ENCODE data around the gene TMEM132D. TPM values are rescaled to one million over a fixed set of nuclear protein-coding genes. Genes with fewer than 3 reads are reported as not detected.

TMEM132D gene
- total and polyA plus RNA-seq, 2 experiments from 2014 or later: not detected

DNA sequence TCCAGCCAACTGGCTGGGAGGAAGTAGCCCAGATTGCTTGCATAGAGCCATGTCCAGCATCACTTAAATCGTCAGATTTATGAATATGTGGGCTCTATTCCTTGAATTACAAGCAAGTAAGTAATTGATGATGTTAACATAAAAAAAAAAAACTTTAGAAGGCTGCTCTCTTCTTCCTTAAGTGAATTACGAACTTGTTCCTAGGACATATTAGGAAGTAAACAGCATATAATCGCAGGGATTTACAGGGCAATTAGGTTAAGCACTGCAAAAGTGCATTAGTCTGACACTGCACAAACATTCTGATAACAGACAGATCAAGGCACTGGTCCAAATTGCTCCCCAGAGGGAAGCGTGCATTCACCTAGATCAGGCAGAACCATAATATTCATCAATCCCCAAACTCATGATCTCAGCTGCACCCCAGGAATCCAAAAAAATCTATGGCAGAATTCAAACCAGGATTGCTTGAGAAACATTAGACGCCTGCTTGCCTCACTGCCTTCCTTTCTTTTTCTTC is 293.2 kb downstream of the TMEM132D start:
- H3K36me3 ChIP-seq (ENCODE audit: low read depth): no peaks in the 10 kb centered on the region
- no peak overlapping the region for H3K4me2 ChIP-seq (ENCODE audit: unreplicated experiment)
- 9 to 12% methylated on average over 5 of the region's 5 CpGs for WGBS, 2 experiments (ENCODE audit: low coverage in 1 of 2, low lambda C conversion rate in 2 of 2, missing lambda C conversion rate in 2 of 2)
- no peaks in the 10 kb centered on the region for H3K9me3 ChIP-seq (ENCODE audit: low read depth)
- H3K4me3 ChIP-seq: no peak overlapping the region
- H3K27ac ChIP-seq: no peak overlapping the region
- H3K4me1 ChIP-seq (ENCODE audit: insufficient read depth): no peaks in the 10 kb centered on the region
- no peaks in the 10 kb centered on the region for H4K20me1 ChIP-seq (ENCODE audit: insufficient read depth)
- no peak for TF ChIP-seq EZH2phosphoT487 (IDR thresholded peaks at IDR 0.05; ENCODE audit: insufficient read depth, low read depth)
- no peak for TF ChIP-seq EZH2 (IDR thresholded peaks at IDR 0.05; ENCODE audit: insufficient read depth, poor library complexity, severe bottlenecking)
- no peaks in the 10 kb centered on the region for H3K27me3 ChIP-seq (replicated peaks; ENCODE audit: insufficient read depth)
- H3K9me2 ChIP-seq (ENCODE audit: insufficient read depth): no peaks in the 10 kb centered on the region
- H3F3A ChIP-seq (ENCODE audit: insufficient read depth): no peaks in the 10 kb centered on the region
- no peak overlapping the region for H3K9ac ChIP-seq
- H2AFZ ChIP-seq: no peak overlapping the region
- H3K79me2 ChIP-seq (ENCODE audit: insufficient read depth): no peaks in the 10 kb centered on the region
- DNase-seq: no peak
- in situ Hi-C loops (cut with MboI): no loop called here

DNA sequence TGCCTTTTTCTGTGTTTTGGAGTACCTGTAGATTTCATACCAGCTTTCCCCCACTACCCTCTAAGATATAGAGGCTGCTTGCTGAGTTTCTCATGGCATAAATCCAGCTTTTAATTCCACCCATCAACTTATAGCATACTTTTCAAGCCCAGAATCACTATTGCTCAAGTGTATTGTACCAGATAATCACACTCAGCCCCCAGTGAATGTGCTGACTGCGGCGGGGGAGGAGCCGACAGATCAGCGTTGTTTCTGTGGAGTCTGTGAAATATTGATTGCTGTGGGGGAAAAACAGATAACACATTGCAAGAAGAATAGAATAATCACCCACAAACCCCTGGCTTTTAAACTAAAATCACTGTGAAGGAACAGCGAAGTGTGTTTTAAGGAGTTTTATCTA is 296.1 kb downstream of the TMEM132D start:
- 14 to 21% methylated on average over 5 of the region's 5 CpGs for WGBS, 2 experiments (ENCODE audit: low coverage in 1 of 2, low lambda C conversion rate in 2 of 2, missing lambda C conversion rate in 2 of 2)
- H3K4me2 ChIP-seq (ENCODE audit: unreplicated experiment): no peak overlapping the region

DNA sequence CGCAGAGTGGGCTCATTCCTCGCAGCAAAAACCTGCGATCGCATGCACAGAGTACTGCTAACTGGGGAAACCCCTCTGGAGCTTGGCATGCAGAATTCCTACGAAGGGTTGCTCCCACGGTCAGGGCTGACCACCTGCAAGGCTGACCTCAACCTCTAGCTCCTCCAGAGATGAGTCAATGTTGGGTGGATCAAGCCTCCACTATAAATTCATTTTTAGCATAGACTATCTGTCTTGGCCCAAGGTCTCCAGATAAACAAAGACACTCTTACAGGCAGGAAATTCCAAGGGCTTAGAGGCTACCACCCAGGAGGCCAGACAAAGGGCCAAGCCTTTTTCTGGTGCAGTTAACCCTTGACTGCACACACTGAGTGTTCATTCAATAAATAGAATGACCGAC is 296.5 kb downstream of the TMEM132D start:
- in situ Hi-C loops (cut with MboI): no loop called here

More for the DNA sequence above, 296.1 kb downstream of the TMEM132D start:
- H3K4me1 ChIP-seq (ENCODE audit: insufficient read depth): no peaks in the 10 kb centered on the region
- H3K9ac ChIP-seq: no peak overlapping the region
- in situ Hi-C loops (cut with MboI): no loop called here
- H3K4me3 ChIP-seq: no peak overlapping the region
- no peaks in the 10 kb centered on the region for H4K20me1 ChIP-seq (ENCODE audit: insufficient read depth)
- H3F3A ChIP-seq (ENCODE audit: insufficient read depth): no peaks in the 10 kb centered on the region
- H3K79me2 ChIP-seq (ENCODE audit: insufficient read depth): no peaks in the 10 kb centered on the region
- no peak for TF ChIP-seq EZH2phosphoT487 (IDR thresholded peaks at IDR 0.05; ENCODE audit: insufficient read depth, low read depth)
- no peak for TF ChIP-seq EZH2 (IDR thresholded peaks at IDR 0.05; ENCODE audit: insufficient read depth, poor library complexity, severe bottlenecking)
- H3K9me2 ChIP-seq (ENCODE audit: insufficient read depth): no peaks in the 10 kb centered on the region
- no peaks in the 10 kb centered on the region for H3K9me3 ChIP-seq (ENCODE audit: low read depth)
- no peak overlapping the region for H2AFZ ChIP-seq
- DNase-seq: no peak
- no peak overlapping the region for H3K27ac ChIP-seq
- no peaks in the 10 kb centered on the region for H3K36me3 ChIP-seq (ENCODE audit: low read depth)
- H3K27me3 ChIP-seq (replicated peaks; ENCODE audit: insufficient read depth): no peaks in the 10 kb centered on the region

DNA sequence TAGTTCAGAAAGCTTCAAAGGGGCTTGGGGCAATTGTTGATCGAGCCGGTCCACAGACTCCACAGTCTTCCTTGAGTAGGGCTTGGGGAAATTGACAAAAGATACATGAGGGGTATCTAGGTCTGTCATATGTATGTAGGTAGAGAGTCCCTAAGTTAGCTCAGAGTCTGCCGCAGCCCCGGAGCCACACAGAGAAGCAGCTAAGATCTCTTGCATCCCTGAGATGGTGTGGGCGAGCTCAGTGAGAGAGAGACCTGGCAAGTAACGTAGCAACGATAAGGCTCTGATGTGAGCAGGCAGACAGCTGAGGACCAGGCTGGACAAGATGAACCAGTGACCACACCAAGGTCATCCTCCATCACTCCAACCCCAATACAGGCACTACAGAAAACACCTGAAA is 297.6 kb downstream of the TMEM132D start:
- H2AFZ ChIP-seq: no peak overlapping the region
- TF ChIP-seq EZH2 (IDR thresholded peaks at IDR 0.05; ENCODE audit: insufficient read depth, poor library complexity, severe bottlenecking) (no peak), EZH2phosphoT487 (IDR thresholded peaks at IDR 0.05; ENCODE audit: insufficient read depth, low read depth) (no peak)
- H3K4me1 ChIP-seq (ENCODE audit: insufficient read depth): no peaks in the 10 kb centered on the region
- H3K9ac ChIP-seq: no peak overlapping the region
- H3K36me3 ChIP-seq (ENCODE audit: low read depth): no peaks in the 10 kb centered on the region
- H3K27me3 ChIP-seq (replicated peaks; ENCODE audit: insufficient read depth): no peaks in the 10 kb centered on the region
- 17 to 32% methylated on average over 7 of the region's 7 CpGs for WGBS, 2 experiments (ENCODE audit: low coverage in 1 of 2, low lambda C conversion rate in 2 of 2, missing lambda C conversion rate in 2 of 2)
- no peaks in the 10 kb centered on the region for H4K20me1 ChIP-seq (ENCODE audit: insufficient read depth)
- no peak overlapping the region for H3K27ac ChIP-seq
- H3K79me2 ChIP-seq (ENCODE audit: insufficient read depth): no peaks in the 10 kb centered on the region
- no peak for DNase-seq
- H3K4me2 ChIP-seq (ENCODE audit: unreplicated experiment): no peak overlapping the region
- no peaks in the 10 kb centered on the region for H3K9me3 ChIP-seq (ENCODE audit: low read depth)
- in situ Hi-C loops (cut with MboI): no loop called here
- H3K4me3 ChIP-seq: no peak overlapping the region
- H3K9me2 ChIP-seq (ENCODE audit: insufficient read depth): no peaks in the 10 kb centered on the region
- H3F3A ChIP-seq (ENCODE audit: insufficient read depth): no peaks in the 10 kb centered on the region

More for the DNA sequence above, 296.5 kb downstream of the TMEM132D start:
- Histone ChIP-seq H3K4me2 (ENCODE audit: unreplicated experiment) (no peak overlapping the region), H3K9me3 (ENCODE audit: low read depth) (no peaks in the 10 kb centered on the region), H3K9ac (no peak overlapping the region), H3K9me2 (ENCODE audit: insufficient read depth) (no peaks in the 10 kb centered on the region), H3K36me3 (ENCODE audit: low read depth) (no peaks in the 10 kb centered on the region), H3F3A (ENCODE audit: insufficient read depth) (no peaks in the 10 kb centered on the region), H3K79me2 (ENCODE audit: insufficient read depth) (no peaks in the 10 kb centered on the region), H2AFZ (no peak overlapping the region), H4K20me1 (ENCODE audit: insufficient read depth) (no peaks in the 10 kb centered on the region), H3K4me3 (no peak overlapping the region), H3K27me3 (replicated peaks; ENCODE audit: insufficient read depth) (no peaks in the 10 kb centered on the region), H3K4me1 (ENCODE audit: insufficient read depth) (no peaks in the 10 kb centered on the region), H3K27ac (no peak overlapping the region)
- no peak for TF ChIP-seq EZH2 (IDR thresholded peaks at IDR 0.05; ENCODE audit: insufficient read depth, poor library complexity, severe bottlenecking)
- no peak for TF ChIP-seq EZH2phosphoT487 (IDR thresholded peaks at IDR 0.05; ENCODE audit: insufficient read depth, low read depth)
- 26 to 38% methylated on average over 5 to 7 of the region's 7 CpGs for WGBS, 2 experiments (ENCODE audit: low coverage in 1 of 2, low lambda C conversion rate in 2 of 2, missing lambda C conversion rate in 2 of 2)
- no peak for DNase-seq

DNA sequence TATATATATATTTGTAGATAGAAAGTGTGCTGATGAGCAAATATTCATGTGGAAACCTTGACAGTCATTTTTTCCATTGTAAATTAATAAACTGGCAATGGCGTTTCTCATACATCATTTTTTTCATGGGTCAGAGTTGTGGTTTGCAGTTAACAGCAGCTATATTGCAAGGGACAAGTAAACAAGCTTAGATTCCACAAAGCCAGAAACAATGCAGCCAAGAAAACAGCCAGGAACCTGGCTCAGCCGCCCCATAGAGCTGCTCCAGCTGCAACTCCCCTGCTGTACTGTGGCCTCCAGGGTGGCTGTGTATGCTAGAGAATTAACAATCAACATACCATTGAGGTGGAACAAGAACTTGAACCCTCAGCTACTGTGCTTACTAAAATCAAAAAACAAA is 298.2 kb downstream of the TMEM132D start:
- H3K4me2 ChIP-seq (ENCODE audit: unreplicated experiment): no peak overlapping the region
- no peaks in the 10 kb centered on the region for H3K36me3 ChIP-seq (ENCODE audit: low read depth)
- no peak overlapping the region for H3K9ac ChIP-seq
- no peaks in the 10 kb centered on the region for H3K27me3 ChIP-seq (replicated peaks; ENCODE audit: insufficient read depth)
- H3K4me3 ChIP-seq: no peak overlapping the region
- no peaks in the 10 kb centered on the region for H4K20me1 ChIP-seq (ENCODE audit: insufficient read depth)
- DNase-seq: no peak
- H2AFZ ChIP-seq: no peak overlapping the region
- no peaks in the 10 kb centered on the region for H3F3A ChIP-seq (ENCODE audit: insufficient read depth)
- H3K9me2 ChIP-seq (ENCODE audit: insufficient read depth): no peaks in the 10 kb centered on the region
- no peak overlapping the region for H3K27ac ChIP-seq
- 10 to 13% methylated on average over 2 of the region's 2 CpGs for WGBS, 2 experiments (ENCODE audit: low coverage in 1 of 2, low lambda C conversion rate in 2 of 2, missing lambda C conversion rate in 2 of 2)
- H3K9me3 ChIP-seq (ENCODE audit: low read depth): no peaks in the 10 kb centered on the region
- H3K4me1 ChIP-seq (ENCODE audit: insufficient read depth): no peaks in the 10 kb centered on the region
- in situ Hi-C loops (cut with MboI): no loop called here
- no peaks in the 10 kb centered on the region for H3K79me2 ChIP-seq (ENCODE audit: insufficient read depth)
- TF ChIP-seq EZH2phosphoT487 (IDR thresholded peaks at IDR 0.05; ENCODE audit: insufficient read depth, low read depth) (no peak), EZH2 (IDR thresholded peaks at IDR 0.05; ENCODE audit: insufficient read depth, poor library complexity, severe bottlenecking) (no peak)

Data from GM23248 (cell line).